GM18861 (cell line): ENCODE data around the gene OTOP3.
"Not testable (repeated sequence)": the region's sequence is repeated elsewhere in the genome, so short reads cannot be mapped to it uniquely, and the experiment has no call there.

ENCODE experiments used
- ATAC-seq: cut with Tn5 transposase; IDR thresholded peaks from one replicate; pipeline ENCODE4 v1.9.1; 2021; ENCODE audit not compliant: unreplicated experiment

Gene OTOP3

GRCh38 chr17:74959826-74960515 is 24.3 kb downstream of the OTOP3 start:
- no peak for ATAC-seq

- no peak for ATAC-seq
These were observed 25.1 kb downstream of the OTOP3 start for GRCh38 chr17:74960570-74961342.

- no peak for ATAC-seq
These were observed 26.1 kb downstream of the OTOP3 start for GRCh38 chr17:74961657-74962350.

- no peak for ATAC-seq
These were observed 27.1 kb downstream of the OTOP3 start for GRCh38 chr17:74962622-74963394.

GRCh38 chr17:74963656-74964055 is 28.0 kb downstream of the OTOP3 start:
- ATAC-seq: no peak

GRCh38 chr17:74964246-74964761 is 28.6 kb downstream of the OTOP3 start:
- no peak for ATAC-seq

- no peak for ATAC-seq
These were observed 29.4 kb downstream of the OTOP3 start for GRCh38 chr17:74964988-74965622.

GRCh38 chr17:74968361-74968780 is 32.7 kb downstream of the OTOP3 start:
- ATAC-seq: no peak

- not testable (repeated sequence) for ATAC-seq
These were observed 33.8 kb downstream of the OTOP3 start for GRCh38 chr17:74969501-74969900.

- ATAC-seq: no peak
These were observed 34.7 kb downstream of the OTOP3 start for GRCh38 chr17:74970395-74970794.

GRCh38 chr17:74971069-74971841 is 35.6 kb downstream of the OTOP3 start:
- ATAC-seq: no peak

- ATAC-seq: no peak
These were observed 36.1 kb downstream of the OTOP3 start for GRCh38 chr17:74971842-74972106.

GRCh38 chr17:74972107-74972972 is 36.6 kb downstream of the OTOP3 start, which contains the start of gene HID1:
HID1 (minus strand) TSS chr17:74972759; CDS start chr17:74972656, 103 bp downstream.
- ATAC-seq: no peak

- ATAC-seq: no peak
These were observed 37.3 kb downstream of the OTOP3 start for GRCh38 chr17:74972973-74973328.

GRCh38 chr17:74975943-74976342 is 40.2 kb downstream of the OTOP3 start:
- no peak for ATAC-seq

- no peak for ATAC-seq
These were observed 42.1 kb downstream of the OTOP3 start for GRCh38 chr17:74977802-74978201.

- ATAC-seq: no peak
These were observed 42.5 kb downstream of the OTOP3 start for GRCh38 chr17:74978240-74978639.

GRCh38 chr17:74979408-74980146 is 43.9 kb downstream of the OTOP3 start:
- ATAC-seq: no peak
